GM12878 (cell line): ENCODE results near the gene IL16. TPM values are rescaled to one million over a fixed set of nuclear protein-coding genes. Genes with fewer than 3 reads are reported as not detected.

Experiments
- ATAC-seq: fragments of 200-7000 bp; cut with Tn5 transposase; 3 replicates; pipeline ENCODE4 v1.9.1; 2020; ENCODE audit warnings: mild to moderate bottlenecking, moderate library complexity
- BruUV-seq: library from RNA; stranded (reverse); fragments of 400-500 nt; replicated peaks from 2 replicates; lab custom pipeline; 2021; lab: Mats Ljungman, UMichigan
- CTCF ChIA-PET: fragments of 300-600 bp; sonication (Branson Sonifier 250); formaldehyde crosslinking; extraction: SDS; loops from one replicate; lab custom pipeline; 2021; ENCODE audit warnings: inconsistent platforms; lab: Yijun Ruan, JAX
- POLR2A ChIA-PET: fragments of 350-600 bp; formaldehyde crosslinking; extraction: SDS; loops from one replicate; lab custom pipeline; 2021; ENCODE audit warnings: inconsistent platforms; lab: Charles Lee
- RAD21 ChIA-PET: fragments of 300-600 bp; sonication (Branson Sonifier 250); formaldehyde crosslinking; loops from one replicate; lab custom pipeline; 2023; ENCODE audit warnings: antibody characterized with exemption; ENCODE audit not compliant: unreplicated experiment; lab: Charles Lee
- SMC1A ChIA-PET: fragments of 300-600 bp; sonication (Branson Sonifier 250); formaldehyde crosslinking; loops from one replicate; lab custom pipeline; 2023; ENCODE audit not compliant: unreplicated experiment, uncharacterized antibody; lab: Charles Lee
- DNase-seq: peaks from one replicate; pipeline ENCODE4 v3.0.0-alpha.2; 2011; ENCODE audit warnings: low read depth, low spot score
- FAIRE-seq: peaks from 3 replicates; lab custom pipeline; 2011; peaks lifted over from hg19 to GRCh38; lab: Jason Lieb, UNC
- H2AFZ ChIP-seq: 2 replicates; pipeline ENCODE4 v1.6.0; 2011; ENCODE audit warnings: low read depth, low read length, control low read depth; ENCODE audit not compliant: control insufficient read depth
- H3K27ac ChIP-seq: 2 replicates; pipeline ENCODE4 v1.5.1; 2011; ENCODE audit warnings: control low read depth; ENCODE audit not compliant: control insufficient read depth, insufficient read depth
- H3K27me3 ChIP-seq, 2 experiments: replicated peaks in 1 of 2; 2 replicates each; pipeline versions ENCODE4 v1.6.0 to v1.6.1; 2011; ENCODE audit warnings: low read length in 1 of 2; ENCODE audit not compliant: control insufficient read depth in 2 of 2, insufficient read depth in 2 of 2
- H3K36me3 ChIP-seq, 2 experiments: 2 replicates each; pipeline ENCODE4 v1.5.1; 2011; ENCODE audit warnings: low read length in 1 of 2; ENCODE audit not compliant: control insufficient read depth in 2 of 2, insufficient read depth in 2 of 2
- H3K4me1 ChIP-seq: 2 replicates; pipeline ENCODE4 v1.6.1; 2011; ENCODE audit warnings: mild to moderate bottlenecking, low read length, moderate library complexity, mixed read lengths; ENCODE audit not compliant: control insufficient read depth, insufficient read depth
- H3K4me2 ChIP-seq: 2 replicates; pipeline ENCODE4 v1.6.0; 2011; ENCODE audit warnings: control low read depth; ENCODE audit not compliant: control insufficient read depth, insufficient read depth
- H3K4me3 ChIP-seq: fragments of 200-600 bp; sonication (generic); 2 replicates; pipeline ENCODE4 v1.5.1; 2016
- H3K79me2 ChIP-seq: 2 replicates; pipeline ENCODE4 v1.6.0; 2011; ENCODE audit warnings: low read length; ENCODE audit not compliant: control insufficient read depth, insufficient read depth
- H3K9ac ChIP-seq: 2 replicates; pipeline ENCODE4 v1.8.0; 2011; ENCODE audit warnings: low read length, control low read depth, mixed read lengths; ENCODE audit not compliant: control insufficient read depth, insufficient read depth
- H3K9me3 ChIP-seq: replicated peaks from 3 replicates; pipeline ENCODE4 v1.5.1; 2011; ENCODE audit warnings: mild to moderate bottlenecking, low read length; ENCODE audit not compliant: control insufficient read depth, insufficient read depth
- H4K20me1 ChIP-seq: 2 replicates; pipeline ENCODE4 v1.6.0; 2011; ENCODE audit not compliant: control insufficient read depth, insufficient read depth
- BHLHE40 ChIP-seq, 2 experiments: fragments of 450-650 bp in 1 of 2; IDR thresholded peaks; 2 replicates each; pipeline ENCODE4 v1.6.1; 2011 to 2017; ENCODE audit warnings: low read depth in 2 of 2, borderline replicate concordance in 1 of 2, improper control_type of control experiment in 1 of 2, low read length in 1 of 2, mild to moderate bottlenecking in 1 of 2
- MTA2 ChIP-seq: fragments of 450-650 bp; IDR thresholded peaks from 2 replicates; pipeline ENCODE4 v1.6.1; 2016; ENCODE audit warnings: low read depth, mild to moderate bottlenecking, moderate library complexity
- NFYA ChIP-seq: IDR thresholded peaks from 2 replicates; pipeline ENCODE4 v1.6.1; 2011; ENCODE audit warnings: low read depth, mild to moderate bottlenecking, low read length, improper control_type of control experiment, borderline replicate concordance
- SMAD5 ChIP-seq: IDR thresholded peaks from 2 replicates; pipeline ENCODE4 v1.6.1; 2016; ENCODE audit warnings: antibody characterized with exemption, low read depth
- WGBS: methylation state at CpG from one replicate; pipeline ENCODE4 v1.1.6; 2016; ENCODE audit warnings: low lambda C conversion rate; ENCODE audit not compliant: insufficient replicate concordance, insufficient coverage; ENCODE audit errors: missing lambda C conversion rate; 5-methylcytosine and 5-hydroxymethylcytosine counted together
- in situ Hi-C: fragments of 300-500 bp; cut with MboI; formaldehyde crosslinking; loops from 9 replicates; pipeline ENCODE4 v1.14.3; 2018; ENCODE audit warnings: mixed read lengths
- intact Hi-C: fragments of 100-400 bp; cut with micrococcal nuclease; formaldehyde crosslinking; loops from one replicate; pipeline ENCODE4 v1.14.2; 2022; ENCODE audit not compliant: unreplicated experiment
- polyA plus RNA-seq, 11 experiments: library from polyadenylated mRNA; depleted of rRNA in 4 of 11; unstranded in 6 of 11; stranded (reverse) in 5 of 11; fragments of >200 nt; fragmentation: Nextera tagmentation in 4 of 11; fragmentation: Illumina TruSeq in 1 of 11; extraction: Ambion mirVana in 4 of 11; extraction: Trizol in 1 of 11; gene quantifications; 1 replicate in 1 of 11; 2 replicates in 10 of 11; pipeline versions ENCODE4 v1.2.1 to v1.2.3, GENCODE V29; 2011 to 2016; ENCODE audit warnings: inconsistent platforms in 2 of 11, missing spikeins in 2 of 11, low read depth in 1 of 11
- total RNA-seq, 4 experiments: library from RNA; depleted of rRNA in 3 of 4; stranded (reverse); fragments of >200 nt in 3 of 4; fragmentation: Illumina TruSeq in 1 of 4; extraction: Trizol in 1 of 4; gene quantifications; 2 replicates each; pipeline versions ENCODE4 v1.2.1 to v1.2.3, GENCODE V29; 2013 to 2021
- TF ChIP-seq, protein P1 (sequence below): IDR thresholded peaks from 2 replicates; pipeline ENCODE4 v1.6.1; 2012; ENCODE audit warnings: improper control_type of control experiment, low read depth, low read length; ENCODE audit not compliant: insufficient replicate concordance
- TF ChIP-seq, protein P2 (sequence below): IDR thresholded peaks from 2 replicates; pipeline ENCODE4 v1.6.1; 2011; ENCODE audit warnings: mild to moderate bottlenecking, low read depth, low read length, moderate library complexity; ENCODE audit not compliant: insufficient replicate concordance
- TF ChIP-seq, protein P3 (sequence below): fragments of 450-650 bp; conservative IDR thresholded peaks from 2 replicates; pipeline ENCODE4 v1.6.1; 2017; ENCODE audit warnings: mild to moderate bottlenecking, moderate library complexity

IL16 gene
- total and polyA plus RNA-seq, 10 of the 15 experiments (the other 5 are each of a cell fraction or from before 2014, with no cell fraction given), result 21.7 to 206 (median 44.5) TPM

DNA sequence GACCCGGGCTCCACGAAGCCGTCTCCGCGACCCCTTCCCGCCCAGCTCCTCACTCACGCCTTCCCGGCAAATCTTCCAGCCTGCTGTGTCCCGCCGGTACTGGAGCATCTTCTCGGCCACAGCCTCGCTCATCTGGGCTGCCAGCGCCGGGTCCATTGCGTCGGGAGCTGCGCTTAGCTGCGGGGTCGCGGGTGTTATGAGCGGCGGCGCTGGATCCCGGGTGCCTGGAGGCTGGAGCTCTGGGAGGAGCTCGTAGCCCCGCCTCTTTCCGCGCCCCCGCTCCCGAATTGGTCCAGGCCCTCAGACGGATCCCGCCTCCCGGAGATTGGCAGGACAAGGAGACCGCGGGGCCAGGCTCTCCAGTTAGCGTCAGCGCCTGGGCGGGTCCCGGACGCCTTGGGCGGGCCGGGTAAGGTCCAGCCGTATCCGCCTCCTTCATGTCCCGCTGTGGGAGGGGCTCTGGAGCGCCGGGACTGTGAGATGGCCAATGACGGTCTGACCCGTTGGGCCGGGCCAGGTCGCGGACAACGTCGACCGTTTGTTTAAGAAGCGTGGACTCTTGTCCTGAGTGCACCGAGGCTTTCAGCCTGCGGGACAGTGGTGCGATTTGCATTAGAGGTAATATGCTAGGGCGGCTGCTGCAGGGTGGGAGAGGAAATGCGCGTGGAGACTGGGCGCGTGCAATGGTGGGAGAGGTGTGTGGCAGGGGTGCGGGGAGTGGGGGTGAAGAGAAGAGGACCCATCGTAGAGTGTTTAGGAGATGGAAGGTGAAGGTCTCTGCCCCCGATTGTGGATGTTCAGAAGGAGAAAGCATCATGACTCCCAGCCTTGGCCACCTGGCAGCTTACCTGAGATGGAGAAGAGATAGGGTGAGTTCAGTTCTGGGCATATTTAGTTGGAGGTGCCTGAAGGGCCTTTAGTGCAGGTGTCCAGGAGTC lies 127.5 kb downstream of the IL16 start, which contains the start of gene STARD5:
STARD5 (minus strand) TSS at position 198 of the 938 bp plus-strand sequence; CDS start at position 156, 42 bp downstream.
- POLR2A ChIA-PET, result interaction anchor here (0.6 to 4.2 kb wide), 9 partner anchors 9 to 32 kb away, joined by 3 to 25 read pairs (median 5); no protein-coding TSS in a partner anchor
- in situ Hi-C loops (no loop called here), intact Hi-C loops (loop anchor here (1.0 to 5.0 kb wide), 2 partner anchors 31 to 627 kb away; partner anchors contain the start of gene ABHD17C)
- H3K9me3 ChIP-seq, result no peaks in the 10 kb centered on the region
- no peaks in the 10 kb centered on the region for H3K27me3 ChIP-seq
- peak; percentile 100 for ATAC-seq
- peaks cover 8% of the 10 kb centered on the region for H3K4me1 ChIP-seq
- H3K4me3 ChIP-seq, result peak within 1 kb of the TSS; percentile 89
- no TSS peak for BruUV-seq
- SMC1A ChIA-PET, result interaction anchor here (0.8 to 2.5 kb wide), 14 partner anchors 10 to 77 kb away, joined by 3 to 11 read pairs (median 4); no protein-coding TSS in a partner anchor
- H3K36me3 ChIP-seq, result peaks cover 0 to 5% of the 10 kb centered on the region in 2 experiments; a peak in 1 of 4 replicates
- RAD21 ChIA-PET, result interaction anchor here (0.7 to 3.3 kb wide), 16 partner anchors 8 to 58 kb away, joined by 3 to 22 read pairs (median 8); no protein-coding TSS in a partner anchor
- WGBS, result under 1% methylated on average over 66 of the region's 67 CpGs
- peak within 1 kb of the TSS; percentile 32 for H3K27ac ChIP-seq
- peaks cover 4% of the 10 kb centered on the region for H3K79me2 ChIP-seq
- H3K4me2 ChIP-seq, result peak within 1 kb of the TSS; percentile 84
- peak within 1 kb of the TSS; percentile 90 for H2AFZ ChIP-seq
- peak; percentile 69 for DNase-seq
- H4K20me1 ChIP-seq, result no peaks in the 10 kb centered on the region
- CTCF ChIA-PET, result interaction anchor here (0.8 to 6.5 kb wide), 9 partner anchors 12 to 77 kb away, joined by 3 to 50 read pairs (median 5); no protein-coding TSS in a partner anchor
- peak within 1 kb of the TSS; percentile 75 for H3K9ac ChIP-seq
- FAIRE-seq, result peak; percentile 75
- TF ChIP-seq, protein P1, sequence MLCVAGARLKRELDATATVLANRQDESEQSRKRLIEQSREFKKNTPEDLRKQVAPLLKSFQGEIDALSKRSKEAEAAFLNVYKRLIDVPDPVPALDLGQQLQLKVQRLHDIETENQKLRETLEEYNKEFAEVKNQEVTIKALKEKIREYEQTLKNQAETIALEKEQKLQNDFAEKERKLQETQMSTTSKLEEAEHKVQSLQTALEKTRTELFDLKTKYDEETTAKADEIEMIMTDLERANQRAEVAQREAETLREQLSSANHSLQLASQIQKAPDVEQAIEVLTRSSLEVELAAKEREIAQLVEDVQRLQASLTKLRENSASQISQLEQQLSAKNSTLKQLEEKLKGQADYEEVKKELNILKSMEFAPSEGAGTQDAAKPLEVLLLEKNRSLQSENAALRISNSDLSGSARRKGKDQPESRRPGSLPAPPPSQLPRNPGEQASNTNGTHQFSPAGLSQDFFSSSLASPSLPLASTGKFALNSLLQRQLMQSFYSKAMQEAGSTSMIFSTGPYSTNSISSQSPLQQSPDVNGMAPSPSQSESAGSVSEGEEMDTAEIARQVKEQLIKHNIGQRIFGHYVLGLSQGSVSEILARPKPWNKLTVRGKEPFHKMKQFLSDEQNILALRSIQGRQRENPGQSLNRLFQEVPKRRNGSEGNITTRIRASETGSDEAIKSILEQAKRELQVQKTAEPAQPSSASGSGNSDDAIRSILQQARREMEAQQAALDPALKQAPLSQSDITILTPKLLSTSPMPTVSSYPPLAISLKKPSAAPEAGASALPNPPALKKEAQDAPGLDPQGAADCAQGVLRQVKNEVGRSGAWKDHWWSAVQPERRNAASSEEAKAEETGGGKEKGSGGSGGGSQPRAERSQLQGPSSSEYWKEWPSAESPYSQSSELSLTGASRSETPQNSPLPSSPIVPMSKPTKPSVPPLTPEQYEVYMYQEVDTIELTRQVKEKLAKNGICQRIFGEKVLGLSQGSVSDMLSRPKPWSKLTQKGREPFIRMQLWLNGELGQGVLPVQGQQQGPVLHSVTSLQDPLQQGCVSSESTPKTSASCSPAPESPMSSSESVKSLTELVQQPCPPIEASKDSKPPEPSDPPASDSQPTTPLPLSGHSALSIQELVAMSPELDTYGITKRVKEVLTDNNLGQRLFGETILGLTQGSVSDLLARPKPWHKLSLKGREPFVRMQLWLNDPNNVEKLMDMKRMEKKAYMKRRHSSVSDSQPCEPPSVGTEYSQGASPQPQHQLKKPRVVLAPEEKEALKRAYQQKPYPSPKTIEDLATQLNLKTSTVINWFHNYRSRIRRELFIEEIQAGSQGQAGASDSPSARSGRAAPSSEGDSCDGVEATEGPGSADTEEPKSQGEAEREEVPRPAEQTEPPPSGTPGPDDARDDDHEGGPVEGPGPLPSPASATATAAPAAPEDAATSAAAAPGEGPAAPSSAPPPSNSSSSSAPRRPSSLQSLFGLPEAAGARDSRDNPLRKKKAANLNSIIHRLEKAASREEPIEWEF, result no peak
- TF ChIP-seq, protein P2, sequence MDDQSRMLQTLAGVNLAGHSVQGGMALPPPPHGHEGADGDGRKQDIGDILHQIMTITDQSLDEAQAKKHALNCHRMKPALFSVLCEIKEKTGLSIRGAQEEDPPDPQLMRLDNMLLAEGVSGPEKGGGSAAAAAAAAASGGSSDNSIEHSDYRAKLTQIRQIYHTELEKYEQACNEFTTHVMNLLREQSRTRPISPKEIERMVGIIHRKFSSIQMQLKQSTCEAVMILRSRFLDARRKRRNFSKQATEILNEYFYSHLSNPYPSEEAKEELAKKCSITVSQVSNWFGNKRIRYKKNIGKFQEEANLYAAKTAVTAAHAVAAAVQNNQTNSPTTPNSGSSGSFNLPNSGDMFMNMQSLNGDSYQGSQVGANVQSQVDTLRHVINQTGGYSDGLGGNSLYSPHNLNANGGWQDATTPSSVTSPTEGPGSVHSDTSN, result peak; percentile 94
- TF ChIP-seq, protein P3, sequence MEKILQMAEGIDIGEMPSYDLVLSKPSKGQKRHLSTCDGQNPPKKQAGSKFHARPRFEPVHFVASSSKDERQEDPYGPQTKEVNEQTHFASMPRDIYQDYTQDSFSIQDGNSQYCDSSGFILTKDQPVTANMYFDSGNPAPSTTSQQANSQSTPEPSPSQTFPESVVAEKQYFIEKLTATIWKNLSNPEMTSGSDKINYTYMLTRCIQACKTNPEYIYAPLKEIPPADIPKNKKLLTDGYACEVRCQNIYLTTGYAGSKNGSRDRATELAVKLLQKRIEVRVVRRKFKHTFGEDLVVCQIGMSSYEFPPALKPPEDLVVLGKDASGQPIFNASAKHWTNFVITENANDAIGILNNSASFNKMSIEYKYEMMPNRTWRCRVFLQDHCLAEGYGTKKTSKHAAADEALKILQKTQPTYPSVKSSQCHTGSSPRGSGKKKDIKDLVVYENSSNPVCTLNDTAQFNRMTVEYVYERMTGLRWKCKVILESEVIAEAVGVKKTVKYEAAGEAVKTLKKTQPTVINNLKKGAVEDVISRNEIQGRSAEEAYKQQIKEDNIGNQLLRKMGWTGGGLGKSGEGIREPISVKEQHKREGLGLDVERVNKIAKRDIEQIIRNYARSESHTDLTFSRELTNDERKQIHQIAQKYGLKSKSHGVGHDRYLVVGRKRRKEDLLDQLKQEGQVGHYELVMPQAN, result peak; percentile 48; the same call in 1 of the 2 replicates
- TF ChIP-seq BHLHE40 (IDR thresholded peaks at IDR 0.05; ENCODE audit: borderline replicate concordance in 1 of 2, low read depth in 2 of 2, low read length in 1 of 2), result peak in 1 of 2 experiments; percentile 39; a peak in 1 of 4 replicates
- TF ChIP-seq SMAD5, result peak; percentile 57; the same call in 1 of the 2 replicates
- peak; percentile 12; the same call in 1 of the 2 replicates for TF ChIP-seq MTA2
- TF ChIP-seq NFYA, result no peak; the same call in 1 of the 2 replicates
